GM18873 (cell line): Measurements from ENCODE around the gene KRCC1.

ENCODE experiments used
- ATAC-seq: cut with Tn5 transposase; IDR thresholded peaks from one replicate; pipeline ENCODE4 v1.9.1; 2021; ENCODE audit warnings: mild to moderate bottlenecking, moderate library complexity, moderate number of reproducible peaks; ENCODE audit not compliant: unreplicated experiment, low FRiP score

The KRCC1 gene

DNA sequence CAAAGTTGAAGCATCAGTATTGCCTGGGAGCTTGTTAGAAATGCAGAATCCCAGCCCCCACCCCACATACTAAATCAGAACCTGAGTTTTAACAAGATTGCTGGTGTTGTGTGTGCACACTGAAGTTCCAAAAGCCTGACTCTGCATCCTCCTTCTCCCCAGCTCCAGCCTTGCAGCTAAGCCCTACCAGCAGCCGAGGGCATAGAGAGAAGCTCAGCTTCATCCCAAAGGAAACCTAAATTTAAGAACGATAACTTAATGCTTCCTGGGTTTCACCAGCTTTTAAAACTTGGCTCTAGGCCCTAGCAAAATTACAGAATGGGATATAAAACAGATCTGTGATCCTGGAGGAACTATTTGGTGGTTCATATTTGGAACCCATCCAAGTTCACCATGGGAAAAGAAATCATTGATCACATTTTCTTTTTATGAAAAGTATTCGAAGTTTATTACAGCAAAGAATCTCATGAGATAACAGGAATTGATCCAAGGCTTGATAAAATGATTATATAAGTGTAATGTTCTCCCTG is 23.1 kb upstream of the KRCC1 start:
- no peak for ATAC-seq

DNA sequence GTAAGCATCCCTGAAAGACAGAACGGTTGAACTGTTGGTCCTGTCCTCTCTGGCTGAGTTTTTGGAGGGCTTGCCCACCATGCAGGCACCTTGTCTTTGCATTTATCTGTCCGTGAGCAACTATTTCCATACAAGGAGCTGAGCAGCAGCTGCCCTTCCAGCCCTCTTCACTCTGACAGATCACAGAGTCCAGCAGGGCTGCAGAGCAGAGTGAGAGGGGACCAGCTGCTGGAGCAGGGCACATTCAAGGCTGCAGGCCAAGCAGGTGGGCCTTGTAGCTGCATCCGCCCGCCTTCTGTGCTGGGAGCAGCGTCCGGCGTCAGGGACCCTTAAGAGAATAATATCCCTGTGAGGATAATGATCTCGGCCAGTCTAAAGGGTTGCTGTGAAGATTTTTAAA is 21.5 kb upstream of the KRCC1 start:
- no peak for ATAC-seq

DNA sequence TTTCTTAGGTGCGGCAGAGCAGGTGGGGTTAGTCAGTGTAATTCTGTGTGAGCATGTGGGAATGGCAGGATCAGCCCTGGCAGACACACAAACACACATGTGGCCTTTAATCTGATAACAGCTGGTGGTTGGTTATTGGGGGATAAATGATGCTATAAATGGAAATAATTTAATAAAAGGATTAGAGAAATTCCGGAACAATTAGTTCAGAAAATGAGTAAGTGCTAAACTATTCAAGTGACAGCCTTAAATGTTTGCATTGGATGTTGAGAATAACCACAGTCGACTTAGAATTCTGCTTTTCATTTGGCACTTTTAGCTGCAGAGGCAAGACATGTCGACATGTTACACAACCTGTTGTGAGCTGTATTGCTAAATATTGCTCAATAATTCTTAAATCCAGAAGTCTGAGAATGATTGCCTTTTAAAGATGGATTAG is 19.3 kb upstream of the KRCC1 start:
- ATAC-seq, result no peak

DNA sequence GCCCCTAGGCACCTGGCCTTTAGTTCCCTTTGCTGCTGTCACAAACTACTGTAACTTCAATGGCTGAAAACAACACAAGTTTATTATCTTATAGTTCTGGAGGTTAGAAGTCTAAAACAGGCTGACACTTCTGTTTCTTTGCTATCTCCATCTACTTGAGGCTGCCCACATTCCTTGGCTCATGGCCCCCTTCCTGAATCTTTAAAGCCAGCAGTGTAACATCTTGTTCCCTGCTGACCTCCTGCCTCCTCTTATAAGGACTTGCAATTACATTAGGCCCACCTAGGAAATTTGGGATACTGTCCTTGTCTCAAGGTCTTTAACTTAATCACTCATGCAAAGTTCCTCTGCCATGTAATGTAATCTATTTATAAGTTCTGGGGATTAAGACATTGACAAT is 18.6 kb upstream of the KRCC1 start:
- ATAC-seq, result no peak

- no peak for ATAC-seq
Measured at GRCh38 chr2:88071365-88071764, 15.8 kb upstream of the KRCC1 start.

DNA sequence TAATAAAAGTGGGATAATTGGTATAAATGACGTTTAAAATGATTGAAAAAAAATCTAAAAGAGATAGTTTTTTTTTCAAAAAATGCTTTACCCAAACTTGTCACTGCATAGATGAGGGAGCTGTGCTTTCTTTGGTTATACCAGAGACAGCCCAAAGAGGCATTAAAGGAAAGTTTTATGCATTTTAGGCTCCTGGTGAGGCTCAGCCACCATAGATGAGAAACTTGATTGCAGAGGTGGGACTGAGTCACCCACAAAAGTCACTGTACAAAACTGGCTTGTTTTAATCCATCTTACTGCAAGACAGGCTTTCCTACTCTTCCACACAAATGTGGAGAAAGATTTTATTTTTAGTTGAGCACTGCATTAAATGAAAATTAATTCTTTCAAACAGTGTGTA is 14.5 kb upstream of the KRCC1 start:
- no peak for ATAC-seq

DNA sequence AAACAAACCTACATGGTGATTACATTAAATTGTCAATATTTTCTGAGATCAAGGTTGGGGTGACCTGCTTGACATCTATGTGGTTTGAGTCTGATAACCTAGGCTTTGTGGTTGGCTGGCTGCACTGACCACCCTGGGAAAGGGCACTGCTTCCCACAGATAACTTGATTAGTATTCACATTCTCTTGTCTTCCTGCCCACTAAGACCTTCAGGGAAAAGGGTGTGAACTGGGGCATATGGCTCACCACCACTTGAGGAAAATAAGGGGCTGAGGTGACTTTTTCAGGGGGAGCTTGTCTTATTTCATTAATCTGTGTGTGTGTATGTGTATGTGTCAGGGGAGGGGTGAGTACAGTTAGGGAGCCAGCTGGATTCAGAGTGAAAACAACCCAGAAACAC is 13.5 kb upstream of the KRCC1 start:
- ATAC-seq, result no peak

DNA sequence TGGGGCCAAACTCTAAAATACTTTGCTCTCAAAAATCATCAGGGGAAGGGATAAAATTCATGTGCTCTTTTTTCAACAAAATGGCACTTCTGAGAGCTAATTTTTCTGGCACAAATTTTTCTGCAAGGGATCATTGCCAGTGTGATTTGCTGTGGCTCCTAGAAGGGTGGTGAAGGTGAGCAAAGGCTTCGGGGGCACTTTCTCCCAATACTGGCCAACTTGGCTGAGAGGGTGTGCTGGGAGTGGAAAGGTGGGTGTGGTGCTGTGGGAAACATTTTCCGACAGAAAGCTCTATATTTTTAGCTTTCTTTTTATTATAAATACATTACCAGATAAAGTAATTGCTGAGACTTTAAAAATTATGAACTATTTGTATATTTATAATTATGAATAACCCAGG is 12.5 kb upstream of the KRCC1 start:
- no peak for ATAC-seq

DNA sequence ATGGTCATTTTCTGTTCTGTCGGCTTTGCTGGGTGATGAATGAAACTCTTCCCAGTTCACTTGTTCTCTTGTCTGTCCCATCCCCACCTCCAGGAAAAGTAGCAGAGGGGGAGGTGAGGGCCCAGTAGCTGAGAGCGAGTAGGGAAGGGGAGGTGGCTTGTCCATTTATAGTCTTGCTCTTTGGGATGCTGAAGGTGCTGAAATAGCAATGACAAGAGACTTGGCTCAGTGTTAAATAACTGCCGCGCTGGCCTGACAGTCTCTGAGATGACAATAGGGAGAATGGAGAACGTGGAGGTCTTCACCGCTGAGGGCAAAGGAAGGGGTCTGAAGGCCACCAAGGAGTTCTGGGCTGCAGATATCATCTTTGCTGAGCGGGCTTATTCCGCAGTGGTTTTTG is 12.0 kb upstream of the KRCC1 start, which contains the start of gene SMYD1:
SMYD1 (plus strand) TSS at position 228 of the 400 bp plus-strand sequence; CDS start at position 268, 40 bp downstream.
- ATAC-seq, result no peak

GRCh38 chr2:88067189-88067588 is 11.6 kb upstream of the KRCC1 start:
- ATAC-seq, result no peak

DNA sequence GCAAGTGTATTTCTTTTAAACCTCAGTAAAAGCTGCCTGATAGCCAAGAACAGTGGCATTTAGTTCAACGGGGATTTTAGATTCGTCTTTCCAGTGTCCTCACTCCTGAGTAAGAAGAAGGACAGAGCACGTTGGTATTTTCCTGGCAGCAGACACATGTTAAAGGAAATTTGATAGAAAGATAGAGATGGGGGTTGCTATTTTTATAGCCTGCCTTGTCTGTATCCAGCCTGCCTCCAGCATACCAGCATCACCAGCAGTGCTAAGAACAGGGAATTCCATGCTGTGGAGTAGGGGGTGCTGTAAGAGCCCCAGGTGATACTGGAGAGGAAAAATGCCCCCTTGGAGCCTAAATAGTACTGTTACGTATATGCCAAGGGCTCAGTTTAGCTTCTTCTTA is 11.0 kb upstream of the KRCC1 start:
- no peak for ATAC-seq

GRCh38 chr2:88061295-88061694 is 5.7 kb upstream of the KRCC1 start:
- ATAC-seq, result no peak

- ATAC-seq, result no peak
Measured at GRCh38 chr2:88060907-88061275, 5.3 kb upstream of the KRCC1 start.

- ATAC-seq, result no peak
Measured at GRCh38 chr2:88059979-88060906, 4.7 kb upstream of the KRCC1 start.

DNA sequence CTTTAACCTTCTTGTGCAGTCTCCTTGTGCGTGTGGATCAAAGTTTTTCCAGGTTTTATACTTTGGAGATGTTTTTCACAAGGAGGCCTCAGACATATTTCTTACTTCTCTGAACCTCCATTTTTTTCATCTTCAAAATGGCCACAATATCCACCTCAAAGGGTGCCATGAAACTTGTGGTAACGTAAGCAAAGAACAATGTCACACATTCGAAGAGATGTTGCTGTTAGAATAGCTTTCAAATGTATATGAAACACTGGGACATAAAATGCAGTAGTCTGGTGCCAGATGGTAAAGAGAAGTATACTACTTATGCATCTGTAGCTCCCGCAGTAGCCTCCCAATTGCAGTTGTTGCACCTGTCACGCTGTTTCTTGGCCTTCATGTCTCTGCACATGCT is 2.6 kb upstream of the KRCC1 start:
- no peak for ATAC-seq

- no peak for ATAC-seq
Measured at GRCh38 chr2:88057437-88057844, 1.9 kb upstream of the KRCC1 start.

GRCh38 chr2:88054782-88055370 is 707 bp downstream of the KRCC1 start:
- ATAC-seq, result no peak

DNA sequence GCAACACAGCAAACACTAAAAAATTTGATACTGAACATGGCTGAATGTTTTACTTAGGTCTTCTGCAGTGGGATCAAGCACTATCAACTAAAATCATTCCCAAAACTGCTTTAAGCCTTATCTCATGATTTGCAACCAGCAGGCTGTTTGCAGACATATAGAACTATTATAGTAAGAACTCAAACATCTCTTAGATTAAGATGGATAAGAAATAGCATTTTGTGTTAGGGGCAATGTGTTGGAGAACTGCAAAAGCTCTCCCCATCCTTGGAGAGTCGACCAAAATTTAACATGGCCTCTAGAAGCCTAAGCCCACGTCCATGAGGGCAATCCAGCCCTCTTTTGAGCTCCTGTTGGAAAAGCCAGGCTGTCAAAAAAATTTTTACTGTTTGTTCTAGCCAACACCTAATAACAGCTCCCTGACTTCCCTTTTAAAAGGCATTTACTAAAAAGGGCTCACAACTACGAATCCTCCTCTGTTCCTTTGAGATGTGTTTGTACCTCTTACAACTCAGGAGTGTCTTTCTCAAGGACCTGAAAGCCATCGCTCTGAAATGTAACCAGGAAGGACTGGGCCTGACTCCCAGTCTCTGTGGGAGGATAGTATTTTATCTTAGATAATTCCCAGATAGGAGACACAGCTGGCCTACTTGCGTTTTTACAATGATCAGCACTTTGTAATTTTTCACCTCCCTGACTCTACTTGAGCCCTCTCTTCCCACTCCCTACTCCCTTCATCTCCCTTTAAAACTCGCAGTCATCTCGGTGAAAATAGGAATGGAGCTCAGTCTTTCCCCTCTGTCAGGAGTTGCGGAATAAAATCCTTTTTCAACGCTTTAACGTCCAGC is 1.4 kb downstream of the KRCC1 start:
- ATAC-seq, result no peak

- ATAC-seq, result no peak
Measured at GRCh38 chr2:88053296-88053695, 2.3 kb downstream of the KRCC1 start.

DNA sequence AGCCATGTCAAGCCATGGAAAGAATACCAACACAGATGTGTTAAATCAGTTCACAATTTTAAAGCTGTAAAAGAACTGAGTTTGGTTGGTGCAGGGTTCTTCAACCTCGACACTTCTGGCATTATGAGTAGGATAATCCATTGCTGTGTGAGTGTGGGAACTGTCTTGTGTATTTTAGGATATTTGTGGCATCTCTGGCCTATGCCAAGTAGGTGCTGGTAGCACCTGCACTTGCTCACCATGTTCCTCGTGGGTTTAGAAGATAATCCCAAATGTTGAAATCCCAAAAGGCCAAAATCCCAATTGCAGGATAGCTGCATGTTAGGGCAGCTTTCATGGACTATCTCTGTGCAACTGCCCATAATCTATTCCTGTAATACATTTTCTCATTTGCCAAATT is 3.8 kb downstream of the KRCC1 start:
- ATAC-seq, result no peak

DNA sequence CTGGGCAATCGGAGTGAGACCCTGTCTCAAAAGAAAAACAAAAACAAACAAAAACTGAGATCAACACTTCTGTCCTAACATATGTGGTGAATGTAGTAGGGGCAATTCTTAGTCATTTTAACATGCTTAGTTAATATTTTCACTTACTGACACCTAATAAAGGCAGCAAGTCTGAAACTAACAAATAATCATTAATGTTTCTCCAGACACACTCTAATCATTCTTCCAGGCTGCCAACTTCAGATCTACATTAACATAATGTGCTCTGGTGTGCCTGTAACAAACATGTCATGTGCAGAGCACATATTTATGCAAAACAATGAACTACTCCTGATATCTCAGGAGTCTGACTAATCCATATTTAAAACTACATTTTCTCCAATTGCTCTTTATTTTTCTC is 6.0 kb downstream of the KRCC1 start:
- no peak for ATAC-seq
